GM23338 (cell line): ENCODE data around the gene PASK. TPM values are rescaled to one million over a fixed set of nuclear protein-coding genes. Genes with fewer than 3 reads are reported as not detected.

Source experiments
- ATAC-seq: fragments of 200-7000 bp; cut with Tn5 transposase; 3 replicates; pipeline ENCODE4 v1.9.1; 2020
- DNase-seq: peaks from one replicate; pipeline ENCODE4 v3.0.0-alpha.2; 2015; ENCODE audit warnings: low spot score
- H2AFZ ChIP-seq: fragments of 200-600 bp; sonication (generic); 2 replicates; pipeline ENCODE4 v1.8.0; 2016; ENCODE audit warnings: antibody characterized with exemption, mild to moderate bottlenecking, moderate library complexity
- H3F3A ChIP-seq: fragments of 200-600 bp; sonication (generic); replicated peaks from 2 replicates; pipeline ENCODE4 v1.8.0; 2017; ENCODE audit warnings: antibody characterized with exemption, mixed run types, low read depth
- H3K27ac ChIP-seq: fragments of 200-600 bp; sonication (generic); 2 replicates; pipeline ENCODE4 v1.6.1; 2016; ENCODE audit warnings: low read depth
- H3K27me3 ChIP-seq: fragments of 200-600 bp; sonication (generic); 2 replicates; pipeline ENCODE4 v1.8.0; 2016; ENCODE audit warnings: mild to moderate bottlenecking, mixed run types, moderate library complexity; ENCODE audit not compliant: insufficient read depth
- H3K36me3 ChIP-seq: fragments of 200-600 bp; sonication (generic); 2 replicates; pipeline ENCODE4 v1.8.0; 2016; ENCODE audit warnings: mild to moderate bottlenecking; ENCODE audit not compliant: insufficient read depth
- H3K4me1 ChIP-seq: fragments of 200-600 bp; sonication (generic); 2 replicates; pipeline ENCODE4 v1.8.0; 2016; ENCODE audit warnings: mild to moderate bottlenecking, moderate library complexity; ENCODE audit not compliant: insufficient read depth
- H3K4me2 ChIP-seq: fragments of 200-600 bp; sonication (generic); 2 replicates; pipeline ENCODE4 v1.7.1; 2017; ENCODE audit warnings: mixed run types
- H3K4me3 ChIP-seq: fragments of 200-600 bp; sonication (generic); 2 replicates; pipeline ENCODE4 v1.6.1; 2016; ENCODE audit warnings: mixed run types
- H3K79me2 ChIP-seq: fragments of 200-600 bp; sonication (generic); replicated peaks from 2 replicates; pipeline ENCODE4 v1.8.0; 2017; ENCODE audit warnings: mild to moderate bottlenecking; ENCODE audit not compliant: insufficient read depth
- H3K9me2 ChIP-seq: fragments of 200-600 bp; sonication (generic); 2 replicates; pipeline ENCODE4 v1.8.0; 2017; ENCODE audit not compliant: insufficient read depth
- H4K20me1 ChIP-seq: fragments of 200-600 bp; sonication (generic); replicated peaks from 2 replicates; pipeline ENCODE4 v1.8.0; 2017; ENCODE audit warnings: mild to moderate bottlenecking; ENCODE audit not compliant: insufficient read depth
- H3K27ac Mint-ChIP-seq: 2 replicates; pipeline ENCODE4 v1.8.0; 2020; ENCODE audit warnings: inconsistent platforms, mild to moderate bottlenecking, moderate library complexity, mixed read lengths
- H3K27me3 Mint-ChIP-seq: 3 replicates; pipeline ENCODE4 v1.8.0; 2022; ENCODE audit warnings: low read depth, mild to moderate bottlenecking, moderate library complexity, mixed read lengths, inconsistent platforms; ENCODE audit not compliant: insufficient read depth, poor library complexity
- H3K36me3 Mint-ChIP-seq: 3 replicates; pipeline ENCODE4 v1.8.0; 2021; ENCODE audit warnings: low read depth, mild to moderate bottlenecking, inconsistent platforms, moderate library complexity, mixed read lengths
- H3K4me1 Mint-ChIP-seq: 3 replicates; pipeline ENCODE4 v1.8.0; 2020; ENCODE audit warnings: mild to moderate bottlenecking, inconsistent platforms, mixed read lengths
- H3K4me3 Mint-ChIP-seq: 3 replicates; pipeline ENCODE4 v1.8.0; 2021; ENCODE audit warnings: moderate library complexity, mild to moderate bottlenecking, inconsistent platforms, mixed read lengths
- H3K9me3 Mint-ChIP-seq: 3 replicates; pipeline ENCODE4 v1.8.0; 2020; ENCODE audit warnings: moderate library complexity, mild to moderate bottlenecking, inconsistent platforms, mixed read lengths
- CREB1 ChIP-seq: fragments of 250-450 bp; sonication (Bioruptor Pico); IDR thresholded peaks from 2 replicates; pipeline ENCODE4 v1.5.0; 2020; ENCODE audit warnings: low read depth, mild to moderate bottlenecking, moderate library complexity
- ETS1 ChIP-seq: IDR thresholded peaks from 2 replicates; pipeline ENCODE4 v1.6.1; 2016; ENCODE audit warnings: antibody characterized with exemption
- EZH2 ChIP-seq: fragments of 200-600 bp; sonication (generic); IDR thresholded peaks from one replicate; pipeline ENCODE4 v1.8.0; 2017; ENCODE audit warnings: antibody characterized with exemption, mild to moderate bottlenecking, low read depth; ENCODE audit not compliant: unreplicated experiment
- POLR2AphosphoS5 ChIP-seq: IDR thresholded peaks from 2 replicates; pipeline ENCODE4 v1.6.1; 2016; ENCODE audit warnings: antibody characterized with exemption, low read depth
- REST ChIP-seq: IDR thresholded peaks from one replicate; pipeline ENCODE4 v1.6.1; 2018; ENCODE audit warnings: antibody characterized with exemption; ENCODE audit not compliant: unreplicated experiment
- STAT1 ChIP-seq: IDR thresholded peaks from one replicate; pipeline ENCODE4 v1.6.1; 2016; ENCODE audit warnings: antibody characterized with exemption; ENCODE audit not compliant: unreplicated experiment
- ZNF114 ChIP-seq: fragments of 250-450 bp; sonication (Bioruptor Pico); IDR thresholded peaks from 2 replicates; pipeline ENCODE4 v1.5.0; 2020; ENCODE audit warnings: mild to moderate bottlenecking, moderate library complexity
- ZNF331 ChIP-seq: fragments of 250-450 bp; sonication (Bioruptor Pico); IDR thresholded peaks from 2 replicates; pipeline ENCODE4 v1.5.0; 2020; ENCODE audit warnings: low read depth, mild to moderate bottlenecking, moderate library complexity
- ZNF462 ChIP-seq: fragments of 250-450 bp; sonication (Bioruptor Pico); IDR thresholded peaks from 2 replicates; pipeline ENCODE4 v1.5.0; 2020; ENCODE audit warnings: mild to moderate bottlenecking, moderate library complexity
- polyA plus RNA-seq: library from polyadenylated mRNA; unstranded; fragments of >200 nt; fragmentation: Nextera tagmentation; extraction: Ambion mirVana; gene quantifications from 2 replicates; pipeline ENCODE4 v1.2.1, GENCODE V29; 2016
- total RNA-seq: library from RNA; depleted of rRNA; stranded (reverse); fragments of >200 nt; shearing (Covaris generic); gene quantifications from 2 replicates; pipeline ENCODE4 v1.2.3, GENCODE V29; 2014

PASK gene
- total and polyA plus RNA-seq, 2 experiments from 2014 or later, result 12.5 to 38.4 TPM

DNA sequence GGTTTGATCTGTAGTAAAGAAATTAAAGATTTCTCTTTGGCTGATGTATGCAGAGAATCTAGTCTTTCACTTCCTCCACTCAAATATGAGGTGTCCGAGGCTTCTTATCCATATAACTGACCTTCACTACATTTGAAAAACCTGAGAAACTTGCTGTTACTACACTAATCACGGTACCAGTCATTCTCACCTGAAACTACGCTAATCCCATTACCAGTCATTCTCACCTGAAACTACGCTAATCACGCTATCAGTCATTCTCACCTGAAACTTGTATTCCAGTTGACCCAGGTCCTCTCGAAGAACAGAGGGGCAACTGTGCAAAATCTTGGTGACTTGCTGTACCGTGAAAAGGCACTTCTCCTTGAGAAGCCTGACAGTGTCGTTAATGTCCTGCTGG is 52.3 kb downstream of the PASK start:
- H3K27me3 Mint-ChIP-seq, result peaks cover 9% of the 10 kb centered on the region
- ATAC-seq (no peak), DNase-seq (no peak)
- no peak overlapping the region for H3K4me3 ChIP-seq
- no peaks in the 10 kb centered on the region for H3K9me2 ChIP-seq
- peaks cover 58% of the 10 kb centered on the region for H3K79me2 ChIP-seq
- H3K4me2 ChIP-seq, result no peak overlapping the region
- H3K36me3 ChIP-seq, result peaks cover 19% of the 10 kb centered on the region
- H3K4me1 ChIP-seq, result peaks cover 11% of the 10 kb centered on the region; the same call in 1 of the 2 replicates
- H3K4me3 Mint-ChIP-seq, result no peak overlapping the region
- H3K27ac Mint-ChIP-seq, result no peak overlapping the region
- peaks cover 13% of the 10 kb centered on the region for H3K4me1 Mint-ChIP-seq
- no peak for TF ChIP-seq STAT1
- TF ChIP-seq ZNF331 (CRISPR knock-in tag), result no peak
- TF ChIP-seq ZNF114 (CRISPR knock-in tag), result no peak
- no peak for TF ChIP-seq CREB1
- TF ChIP-seq REST, result no peak
- no peak for TF ChIP-seq ZNF462 (CRISPR knock-in tag)
- TF ChIP-seq POLR2AphosphoS5, result no peak
- no peak for TF ChIP-seq EZH2
- TF ChIP-seq ETS1, result no peak
- no peak overlapping the region for H3K27ac ChIP-seq
- H3K9me3 Mint-ChIP-seq, result no peaks in the 10 kb centered on the region
- no peaks in the 10 kb centered on the region for H3F3A ChIP-seq
- H2AFZ ChIP-seq, result no peak overlapping the region
- H4K20me1 ChIP-seq, result peaks cover 35% of the 10 kb centered on the region
- H3K36me3 Mint-ChIP-seq, result peaks cover 44% of the 10 kb centered on the region
- no peaks in the 10 kb centered on the region for H3K27me3 ChIP-seq
